HepG2 (cell line): ENCODE results near the gene CYB5D1. TPM values are rescaled to one million over a fixed set of nuclear protein-coding genes. Genes with fewer than 3 reads are reported as not detected.
A peak's percentile ranks its signal among the peaks of the same experiment; 100 is the strongest.

Experiments
- ATAC-seq: fragments of 200-7000 bp; cut with Tn5 transposase; 3 replicates; pipeline ENCODE4 v1.9.1; 2020; ENCODE audit warnings: mild to moderate bottlenecking, moderate library complexity
- BruUV-seq: library from RNA; stranded (reverse); fragments of 400-500 nt; replicated peaks from 2 replicates; lab custom pipeline; 2021; lab: Mats Ljungman, UMichigan
- CTCF ChIA-PET: fragments of 300-600 bp; formaldehyde crosslinking; extraction: SDS; loops from one replicate; lab custom pipeline; 2021; ENCODE audit warnings: low total read pairs, inconsistent platforms, low intra/inter-chr PET ratio; lab: Yijun Ruan, JAX
- POLR2A ChIA-PET: fragments of 350-600 bp; sonication (Branson Sonifier 250); formaldehyde crosslinking; loops from one replicate; lab custom pipeline; 2020; ENCODE audit warnings: antibody characterized with exemption, inconsistent platforms; lab: Yijun Ruan, JAX
- DNase-seq: peaks from one replicate; pipeline ENCODE4 v3.0.0-alpha.2; 2015; ENCODE audit warnings: low spot score
- FAIRE-seq: peaks from 3 replicates; lab custom pipeline; 2011; peaks lifted over from hg19 to GRCh38; lab: Jason Lieb, UNC
- H2AFZ ChIP-seq: one replicate; pipeline ENCODE4 v1.6.1; 2011; ENCODE audit warnings: low read length, inconsistent platforms
- H3K27ac ChIP-seq: fragments of 300-600 bp; 3 replicates; pipeline ENCODE4 v1.8.0; 2011; ENCODE audit warnings: mixed run types, mild to moderate bottlenecking, mixed read lengths, low read length, inconsistent platforms; ENCODE audit not compliant: insufficient read depth; ENCODE audit errors: extremely low read length
- H3K27me3 ChIP-seq, 2 experiments: fragments of 200-600 bp in 1 of 2; 2 replicates in 1 of 2; 3 replicates in 1 of 2; pipeline versions ENCODE4 v1.6.0 to v1.8.0; 2011; ENCODE audit warnings: low read length in 2 of 2, mild to moderate bottlenecking in 2 of 2, moderate library complexity in 2 of 2, inconsistent platforms in 1 of 2; ENCODE audit not compliant: insufficient read depth in 2 of 2, control insufficient read depth in 1 of 2
- H3K36me3 ChIP-seq, 2 experiments: fragments of 200-600 bp in 1 of 2; replicated peaks in 1 of 2; 2 replicates in 1 of 2; 3 replicates in 1 of 2; pipeline versions ENCODE4 v1.5.1 to v1.8.0; 2011; ENCODE audit warnings: low read length in 2 of 2, inconsistent platforms in 1 of 2; ENCODE audit not compliant: insufficient read depth in 2 of 2, control insufficient read depth in 1 of 2
- H3K4me1 ChIP-seq: 2 replicates; pipeline ENCODE4 v1.5.1; 2012; ENCODE audit warnings: low read length, inconsistent platforms; ENCODE audit not compliant: insufficient read depth
- H3K4me2 ChIP-seq: 2 replicates; pipeline ENCODE4 v1.6.0; 2011; ENCODE audit warnings: low read depth, low read length, inconsistent platforms
- H3K4me3 ChIP-seq, 3 experiments: fragments of 200-600 bp in 1 of 3; sonication (generic), shearing (Covaris generic) in 1 of 3; replicated peaks in 1 of 3; 2 replicates each; pipeline ENCODE4 v1.5.1; 2011 to 2016; ENCODE audit warnings: low read length in 3 of 3, inconsistent platforms in 2 of 3, low read depth in 2 of 3, mild to moderate bottlenecking in 2 of 3, control low read depth in 1 of 3, mixed read lengths in 1 of 3; ENCODE audit not compliant: insufficient read depth in 1 of 3
- H3K79me2 ChIP-seq: one replicate; pipeline ENCODE4 v1.6.1; 2011; ENCODE audit warnings: low read length, inconsistent platforms; ENCODE audit not compliant: insufficient read depth
- H3K9ac ChIP-seq: 2 replicates; pipeline ENCODE4 v1.6.0; 2011; ENCODE audit warnings: mild to moderate bottlenecking, low read depth, low read length, inconsistent platforms; ENCODE audit not compliant: insufficient read depth
- H3K9me3 ChIP-seq: 2 replicates; pipeline ENCODE4 v1.5.1; 2012; ENCODE audit warnings: mild to moderate bottlenecking, low read length
- H4K20me1 ChIP-seq: 2 replicates; pipeline ENCODE4 v1.6.0; 2011; ENCODE audit warnings: inconsistent platforms, mild to moderate bottlenecking, low read length, moderate library complexity; ENCODE audit not compliant: insufficient read depth
- CREM ChIP-seq, 2 experiments: sonication (generic) in 1 of 2; formaldehyde crosslinking in 1 of 2; IDR thresholded peaks; 2 replicates each; pipeline versions ENCODE4 v1.4.0 to v1.6.1; 2016 to 2020; ENCODE audit warnings: antibody characterized with exemption in 1 of 2, mild to moderate bottlenecking in 1 of 2, missing genetic modification reagents in 1 of 2
- DPF2 ChIP-seq: sonication (generic); formaldehyde crosslinking; IDR thresholded peaks from 2 replicates; pipeline ENCODE4 v1.4.0; 2020; ENCODE audit warnings: mild to moderate bottlenecking, low read depth, missing genetic modification reagents, borderline replicate concordance
- DR1 ChIP-seq: sonication (generic); formaldehyde crosslinking; IDR thresholded peaks from 2 replicates; pipeline ENCODE4 v1.8.0; 2021; ENCODE audit warnings: mild to moderate bottlenecking, missing genetic modification reagents, inconsistent platforms
- KLF16 ChIP-seq, 2 experiments: sonication (generic) in 1 of 2; formaldehyde crosslinking in 1 of 2; IDR thresholded peaks; 2 replicates each; pipeline versions ENCODE4 v1.6.1 to v1.8.0; 2016 to 2023; ENCODE audit warnings: missing genetic modification reagents in 2 of 2, missing compliant biosample characterization in 1 of 2
- MYNN ChIP-seq: sonication (generic); formaldehyde crosslinking; IDR thresholded peaks from 2 replicates; pipeline ENCODE4 v1.4.0; 2020; ENCODE audit warnings: mild to moderate bottlenecking, low read depth, missing genetic modification reagents
- ZNF713 ChIP-seq: sonication (generic); formaldehyde crosslinking; IDR thresholded peaks from 2 replicates; pipeline ENCODE4 v1.4.0; 2020; ENCODE audit warnings: mild to moderate bottlenecking, missing genetic modification reagents
- WGBS: methylation state at CpG from one replicate; pipeline ENCODE4 v1.1.6; 2017; ENCODE audit warnings: low lambda C conversion rate; 5-methylcytosine and 5-hydroxymethylcytosine counted together
- in situ Hi-C: cut with HindIII; loops from 2 replicates; pipeline ENCODE4 v1.10.0; 2017; ENCODE audit warnings: low pct_unique_long_range_greater_than_20kb; ENCODE audit not compliant: extremely low pct_ligation_motif_present
- intact Hi-C: fragments of 100-400 bp; cut with micrococcal nuclease; formaldehyde crosslinking; loops from one replicate; pipeline ENCODE4 v1.10.0; 2022; ENCODE audit not compliant: unreplicated experiment
- polyA plus RNA-seq, 8 experiments: library from polyadenylated mRNA; depleted of rRNA in 3 of 8; stranded (reverse) in 7 of 8; unstranded in 1 of 8; fragments of >200 nt; fragmentation: Illumina TruSeq in 4 of 8; extraction: Trizol in 4 of 8; gene quantifications; 2 replicates each; pipeline versions ENCODE4 v1.2.1 to v1.2.3, GENCODE V29; 2011 to 2016; ENCODE audit warnings: low read depth in 4 of 8, missing spikeins in 1 of 8, mixed read lengths in 1 of 8; ENCODE audit not compliant: insufficient read depth in 1 of 8
- total RNA-seq, 5 experiments: library from RNA; depleted of rRNA; stranded (reverse); fragments of >200 nt; fragmentation: Illumina TruSeq; extraction: Trizol; gene quantifications; 2 replicates each; pipeline ENCODE4 v1.2.3, GENCODE V29; 2016; ENCODE audit warnings: low read depth in 1 of 5
- TF ChIP-seq, protein P1 (sequence below): sonication (generic); formaldehyde crosslinking; IDR thresholded peaks from 2 replicates; pipeline ENCODE4 v1.8.0; 2022; ENCODE audit warnings: missing genetic modification reagents, mild to moderate bottlenecking, inconsistent platforms, borderline replicate concordance
- TF ChIP-seq, protein P2 (sequence below): sonication (generic); formaldehyde crosslinking; IDR thresholded peaks from 2 replicates; pipeline ENCODE4 v1.4.0; 2020; ENCODE audit warnings: missing genetic modification reagents
- TF ChIP-seq, protein P3 (sequence below): sonication (generic); formaldehyde crosslinking; IDR thresholded peaks from 2 replicates; pipeline ENCODE4 v1.4.0; 2020; ENCODE audit warnings: mild to moderate bottlenecking, missing genetic modification reagents
- TF ChIP-seq, protein P4 (sequence below): IDR thresholded peaks from 2 replicates; pipeline ENCODE4 v1.6.1; 2016; ENCODE audit warnings: low read depth, control low read depth
- TF ChIP-seq, protein P5 (sequence below): IDR thresholded peaks from 2 replicates; pipeline ENCODE4 v1.6.1; 2018; ENCODE audit warnings: missing genetic modification reagents

CYB5D1 gene
- total and polyA plus RNA-seq, 2 of the 13 experiments (the other 11 are each of a cell fraction or from before 2014, with no cell fraction given) = 8.9 to 17.0 TPM

DNA sequence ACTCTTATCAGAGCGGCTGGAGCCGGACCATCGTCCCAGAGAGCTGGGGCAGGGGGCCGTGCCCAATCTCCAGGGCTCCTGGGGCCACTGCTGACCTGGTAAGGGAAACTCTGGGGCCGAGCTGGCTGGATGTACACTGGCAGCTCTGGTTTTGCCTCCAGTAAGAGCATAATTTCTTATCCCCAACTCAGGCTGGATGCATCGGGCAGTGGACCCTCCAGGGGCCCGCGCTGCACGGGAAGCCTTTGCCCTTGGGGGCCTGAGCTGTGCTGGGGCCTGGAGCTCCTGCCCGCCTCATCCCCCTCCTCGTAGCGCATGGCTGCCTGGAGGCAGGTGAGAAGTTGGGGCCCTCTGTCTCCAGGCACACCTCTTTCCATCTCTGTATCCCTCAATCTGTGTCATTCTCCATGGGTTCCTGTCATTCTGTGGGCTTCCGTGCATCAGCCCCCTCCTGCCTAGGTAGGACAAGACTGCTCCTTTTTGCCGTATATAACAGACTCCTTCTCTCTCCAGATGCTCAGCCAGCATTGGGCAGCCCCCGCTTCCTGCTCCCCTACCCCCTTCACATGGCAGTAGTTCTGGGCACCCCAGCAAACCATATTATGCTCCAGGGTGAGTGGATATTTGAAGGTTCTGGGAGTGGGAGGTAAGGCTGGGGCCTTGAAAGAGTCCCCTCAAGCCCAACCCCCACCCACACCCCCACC, 12.3 kb upstream of the CYB5D1 start:
- Histone ChIP-seq H3K4me3 (peak overlapping the region; percentile 83 to 95 (median 86)), H3K4me1 (peaks cover 18% of the 10 kb centered on the region), H3K27ac (peak overlapping the region; percentile 97), H3K79me2 (peaks cover 41% of the 10 kb centered on the region), H2AFZ (no peak overlapping the region), H4K20me1 (peaks cover 26% of the 10 kb centered on the region), H3K27me3 (peaks cover 0 to 3% of the 10 kb centered on the region in 2 experiments; a peak in 1 of 5 replicates), H3K36me3 (peaks cover 32 to 33% of the 10 kb centered on the region in 2 experiments), H3K9ac (peak overlapping the region; percentile 96), H3K4me2 (peak overlapping the region; percentile 99), H3K9me3 (no peaks in the 10 kb centered on the region)
- WGBS = 91% methylated on average over 14 of the region's 15 CpGs
- FAIRE-seq (no peak), DNase-seq (no peak), ATAC-seq (no peak)
- ChIA-PET CTCF (no interaction called here), POLR2A (interaction anchor here (0.8 to 6.4 kb wide), 6 partner anchors 11 to 328 kb away, joined by 3 to 159 read pairs (median 4); partner anchors contain the start of genes CNTROB, CYB5D1, KDM6B and NAA38)
- no TSS peak for BruUV-seq
- intact Hi-C loops (no loop called here), in situ Hi-C loops (loop anchor here (10.0 kb wide), 1 partner anchor 271 kb away; the partner anchor contains the start of gene CD68)
- TF ChIP-seq, protein P1, sequence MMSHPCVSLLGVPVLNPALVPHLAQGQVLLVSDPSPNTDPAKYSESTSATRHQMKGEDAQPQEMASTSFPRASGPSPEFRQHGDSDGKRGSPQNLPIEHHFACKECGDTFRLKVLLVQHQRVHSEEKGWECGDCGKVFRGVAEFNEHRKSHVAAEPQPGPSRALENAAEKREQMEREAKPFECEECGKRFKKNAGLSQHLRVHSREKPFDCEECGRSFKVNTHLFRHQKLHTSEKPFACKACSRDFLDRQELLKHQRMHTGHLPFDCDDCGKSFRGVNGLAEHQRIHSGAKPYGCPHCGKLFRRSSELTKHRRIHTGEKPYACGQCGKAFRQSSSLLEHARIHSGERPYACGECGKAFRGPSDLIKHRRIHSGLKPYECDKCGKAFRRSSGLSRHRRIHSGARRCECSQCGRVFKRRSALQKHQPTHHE (CRISPR knock-in tag) = no peak
- TF ChIP-seq, protein P2, sequence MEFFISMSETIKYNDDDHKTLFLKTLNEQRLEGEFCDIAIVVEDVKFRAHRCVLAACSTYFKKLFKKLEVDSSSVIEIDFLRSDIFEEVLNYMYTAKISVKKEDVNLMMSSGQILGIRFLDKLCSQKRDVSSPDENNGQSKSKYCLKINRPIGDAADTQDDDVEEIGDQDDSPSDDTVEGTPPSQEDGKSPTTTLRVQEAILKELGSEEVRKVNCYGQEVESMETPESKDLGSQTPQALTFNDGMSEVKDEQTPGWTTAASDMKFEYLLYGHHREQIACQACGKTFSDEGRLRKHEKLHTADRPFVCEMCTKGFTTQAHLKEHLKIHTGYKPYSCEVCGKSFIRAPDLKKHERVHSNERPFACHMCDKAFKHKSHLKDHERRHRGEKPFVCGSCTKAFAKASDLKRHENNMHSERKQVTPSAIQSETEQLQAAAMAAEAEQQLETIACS (CRISPR knock-in tag) = no peak
- no peak for TF ChIP-seq DR1 (CRISPR knock-in tag)
- TF ChIP-seq, protein P3, sequence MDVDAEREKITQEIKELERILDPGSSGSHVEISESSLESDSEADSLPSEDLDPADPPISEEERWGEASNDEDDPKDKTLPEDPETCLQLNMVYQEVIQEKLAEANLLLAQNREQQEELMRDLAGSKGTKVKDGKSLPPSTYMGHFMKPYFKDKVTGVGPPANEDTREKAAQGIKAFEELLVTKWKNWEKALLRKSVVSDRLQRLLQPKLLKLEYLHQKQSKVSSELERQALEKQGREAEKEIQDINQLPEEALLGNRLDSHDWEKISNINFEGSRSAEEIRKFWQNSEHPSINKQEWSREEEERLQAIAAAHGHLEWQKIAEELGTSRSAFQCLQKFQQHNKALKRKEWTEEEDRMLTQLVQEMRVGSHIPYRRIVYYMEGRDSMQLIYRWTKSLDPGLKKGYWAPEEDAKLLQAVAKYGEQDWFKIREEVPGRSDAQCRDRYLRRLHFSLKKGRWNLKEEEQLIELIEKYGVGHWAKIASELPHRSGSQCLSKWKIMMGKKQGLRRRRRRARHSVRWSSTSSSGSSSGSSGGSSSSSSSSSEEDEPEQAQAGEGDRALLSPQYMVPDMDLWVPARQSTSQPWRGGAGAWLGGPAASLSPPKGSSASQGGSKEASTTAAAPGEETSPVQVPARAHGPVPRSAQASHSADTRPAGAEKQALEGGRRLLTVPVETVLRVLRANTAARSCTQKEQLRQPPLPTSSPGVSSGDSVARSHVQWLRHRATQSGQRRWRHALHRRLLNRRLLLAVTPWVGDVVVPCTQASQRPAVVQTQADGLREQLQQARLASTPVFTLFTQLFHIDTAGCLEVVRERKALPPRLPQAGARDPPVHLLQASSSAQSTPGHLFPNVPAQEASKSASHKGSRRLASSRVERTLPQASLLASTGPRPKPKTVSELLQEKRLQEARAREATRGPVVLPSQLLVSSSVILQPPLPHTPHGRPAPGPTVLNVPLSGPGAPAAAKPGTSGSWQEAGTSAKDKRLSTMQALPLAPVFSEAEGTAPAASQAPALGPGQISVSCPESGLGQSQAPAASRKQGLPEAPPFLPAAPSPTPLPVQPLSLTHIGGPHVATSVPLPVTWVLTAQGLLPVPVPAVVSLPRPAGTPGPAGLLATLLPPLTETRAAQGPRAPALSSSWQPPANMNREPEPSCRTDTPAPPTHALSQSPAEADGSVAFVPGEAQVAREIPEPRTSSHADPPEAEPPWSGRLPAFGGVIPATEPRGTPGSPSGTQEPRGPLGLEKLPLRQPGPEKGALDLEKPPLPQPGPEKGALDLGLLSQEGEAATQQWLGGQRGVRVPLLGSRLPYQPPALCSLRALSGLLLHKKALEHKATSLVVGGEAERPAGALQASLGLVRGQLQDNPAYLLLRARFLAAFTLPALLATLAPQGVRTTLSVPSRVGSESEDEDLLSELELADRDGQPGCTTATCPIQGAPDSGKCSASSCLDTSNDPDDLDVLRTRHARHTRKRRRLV (CRISPR knock-in tag) = no peak
- TF ChIP-seq MYNN (CRISPR knock-in tag) = no peak
- no peak for TF ChIP-seq KLF16 (CRISPR knock-in tag; IDR thresholded peaks at IDR 0.05)
- no peak for TF ChIP-seq ZNF713
- TF ChIP-seq, protein P4, sequence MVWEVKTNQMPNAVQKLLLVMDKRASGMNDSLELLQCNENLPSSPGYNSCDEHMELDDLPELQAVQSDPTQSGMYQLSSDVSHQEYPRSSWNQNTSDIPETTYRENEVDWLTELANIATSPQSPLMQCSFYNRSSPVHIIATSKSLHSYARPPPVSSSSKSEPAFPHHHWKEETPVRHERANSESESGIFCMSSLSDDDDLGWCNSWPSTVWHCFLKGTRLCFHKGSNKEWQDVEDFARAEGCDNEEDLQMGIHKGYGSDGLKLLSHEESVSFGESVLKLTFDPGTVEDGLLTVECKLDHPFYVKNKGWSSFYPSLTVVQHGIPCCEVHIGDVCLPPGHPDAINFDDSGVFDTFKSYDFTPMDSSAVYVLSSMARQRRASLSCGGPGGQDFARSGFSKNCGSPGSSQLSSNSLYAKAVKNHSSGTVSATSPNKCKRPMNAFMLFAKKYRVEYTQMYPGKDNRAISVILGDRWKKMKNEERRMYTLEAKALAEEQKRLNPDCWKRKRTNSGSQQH (CRISPR knock-in tag) = no peak
- TF ChIP-seq, protein P5, sequence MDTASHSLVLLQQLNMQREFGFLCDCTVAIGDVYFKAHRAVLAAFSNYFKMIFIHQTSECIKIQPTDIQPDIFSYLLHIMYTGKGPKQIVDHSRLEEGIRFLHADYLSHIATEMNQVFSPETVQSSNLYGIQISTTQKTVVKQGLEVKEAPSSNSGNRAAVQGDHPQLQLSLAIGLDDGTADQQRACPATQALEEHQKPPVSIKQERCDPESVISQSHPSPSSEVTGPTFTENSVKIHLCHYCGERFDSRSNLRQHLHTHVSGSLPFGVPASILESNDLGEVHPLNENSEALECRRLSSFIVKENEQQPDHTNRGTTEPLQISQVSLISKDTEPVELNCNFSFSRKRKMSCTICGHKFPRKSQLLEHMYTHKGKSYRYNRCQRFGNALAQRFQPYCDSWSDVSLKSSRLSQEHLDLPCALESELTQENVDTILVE (CRISPR knock-in tag) = no peak
- TF ChIP-seq CREM (IDR thresholded peaks at IDR 0.05) = no peak
- no peak for TF ChIP-seq CREM (CRISPR knock-in tag; IDR thresholded peaks at IDR 0.05)
- TF ChIP-seq DPF2 (CRISPR knock-in tag) = no peak
